Neural progenitor cell (in vitro differentiated cells): ENCODE data around the gene SHC3.

ENCODE experiments used
- EZH2 ChIP-seq: fragments of 200-600 bp; sonication (generic); IDR thresholded peaks from 2 replicates; pipeline ENCODE4 v1.6.1; 2017; ENCODE audit warnings: antibody characterized with exemption, mild to moderate bottlenecking, moderate library complexity
- TF ChIP-seq, protein P1 (sequence below): fragments of 200-600 bp; sonication (generic); IDR thresholded peaks from 2 replicates; pipeline ENCODE4 v1.5.1; 2017; ENCODE audit warnings: antibody characterized with exemption, mild to moderate bottlenecking

DNA sequence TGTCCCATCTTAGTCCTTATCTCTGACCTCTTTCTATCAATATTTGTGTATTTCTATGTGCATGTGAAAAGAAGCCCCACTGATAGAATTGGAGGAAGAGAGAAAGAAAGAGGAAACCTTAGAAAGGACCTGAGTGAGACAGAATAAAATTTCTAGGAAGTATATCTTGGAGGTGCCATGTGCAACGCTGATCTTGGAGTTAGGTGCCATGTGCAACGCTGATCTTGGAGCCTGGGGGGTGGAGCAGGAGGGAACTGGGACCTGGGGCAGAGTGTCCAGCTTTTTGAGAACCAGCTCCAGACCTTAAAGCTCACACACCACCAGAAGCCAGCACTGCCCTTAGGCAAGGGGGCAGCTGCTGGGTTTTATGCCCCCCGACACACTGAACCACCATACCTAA is 89.4 kb downstream of the SHC3 start:
- TF ChIP-seq EZH2, result no peak
- TF ChIP-seq, protein P1, sequence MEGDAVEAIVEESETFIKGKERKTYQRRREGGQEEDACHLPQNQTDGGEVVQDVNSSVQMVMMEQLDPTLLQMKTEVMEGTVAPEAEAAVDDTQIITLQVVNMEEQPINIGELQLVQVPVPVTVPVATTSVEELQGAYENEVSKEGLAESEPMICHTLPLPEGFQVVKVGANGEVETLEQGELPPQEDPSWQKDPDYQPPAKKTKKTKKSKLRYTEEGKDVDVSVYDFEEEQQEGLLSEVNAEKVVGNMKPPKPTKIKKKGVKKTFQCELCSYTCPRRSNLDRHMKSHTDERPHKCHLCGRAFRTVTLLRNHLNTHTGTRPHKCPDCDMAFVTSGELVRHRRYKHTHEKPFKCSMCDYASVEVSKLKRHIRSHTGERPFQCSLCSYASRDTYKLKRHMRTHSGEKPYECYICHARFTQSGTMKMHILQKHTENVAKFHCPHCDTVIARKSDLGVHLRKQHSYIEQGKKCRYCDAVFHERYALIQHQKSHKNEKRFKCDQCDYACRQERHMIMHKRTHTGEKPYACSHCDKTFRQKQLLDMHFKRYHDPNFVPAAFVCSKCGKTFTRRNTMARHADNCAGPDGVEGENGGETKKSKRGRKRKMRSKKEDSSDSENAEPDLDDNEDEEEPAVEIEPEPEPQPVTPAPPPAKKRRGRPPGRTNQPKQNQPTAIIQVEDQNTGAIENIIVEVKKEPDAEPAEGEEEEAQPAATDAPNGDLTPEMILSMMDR, result no peak
